Measurements from ENCODE around the gene R3HDM2.
"Not testable (repeated sequence)": the region's sequence is repeated elsewhere in the genome, so short reads cannot be mapped to it uniquely, and the experiment has no call there.

The R3HDM2 gene

DNA sequence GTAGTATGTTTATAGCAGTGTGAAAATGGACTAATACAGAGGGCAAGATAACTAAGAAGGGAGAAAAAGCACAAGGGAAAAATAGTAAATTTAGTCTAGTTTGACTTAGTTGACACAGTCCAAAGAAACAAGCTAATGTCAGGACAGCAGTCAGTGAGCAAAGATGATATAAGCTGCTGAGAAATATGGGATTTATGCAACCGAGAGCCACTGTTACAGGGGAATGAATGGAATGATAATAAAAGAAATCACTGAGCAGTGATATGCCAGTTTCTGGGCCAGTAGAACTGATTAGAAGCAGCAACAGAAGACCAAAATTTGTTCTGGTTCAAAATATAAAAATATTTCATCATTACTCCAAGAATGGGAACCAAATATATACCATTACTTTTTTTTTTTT, 60.1 kb downstream of the R3HDM2 start:
- no peak for DNase-seq

DNA sequence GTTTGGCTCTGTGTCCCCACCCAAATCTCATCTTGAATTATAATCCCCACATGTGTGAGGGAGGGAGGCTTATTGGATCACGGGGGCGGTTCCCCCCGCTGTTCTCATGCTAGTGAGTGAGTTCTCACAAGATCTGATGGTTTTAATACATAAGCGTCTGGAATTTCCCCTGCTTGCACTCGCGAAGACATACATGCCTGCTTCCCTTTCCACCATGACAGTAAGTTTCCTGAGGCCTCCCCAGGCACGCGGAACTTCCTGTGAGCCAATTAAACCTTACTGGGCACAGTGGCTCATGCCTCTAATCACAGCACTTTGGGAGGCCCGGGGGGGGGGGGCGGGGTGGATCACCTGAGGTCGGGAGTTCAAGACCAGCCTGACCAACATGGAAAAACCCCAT, 60.8 kb downstream of the R3HDM2 start:
- peak; percentile 6 for DNase-seq

DNA sequence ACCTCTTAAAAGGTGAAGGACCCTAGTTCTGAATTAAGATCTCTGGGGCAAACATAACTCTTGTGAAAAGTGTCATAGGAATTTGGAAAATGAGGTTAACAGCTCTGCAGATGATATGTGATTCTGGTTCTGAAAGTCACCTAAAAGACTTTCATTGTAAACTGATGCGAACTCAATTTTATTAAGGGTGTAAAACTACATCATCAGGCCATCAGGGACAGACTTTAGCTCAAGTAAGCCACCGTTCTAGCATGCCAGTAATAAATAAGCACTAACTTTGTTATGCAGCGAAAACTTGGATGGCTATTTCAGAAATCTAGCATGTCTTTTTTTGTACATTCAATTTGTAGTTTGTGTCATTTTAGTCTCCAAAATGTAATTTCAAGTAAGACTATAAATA, 61.6 kb downstream of the R3HDM2 start:
- no peak for DNase-seq

DNA sequence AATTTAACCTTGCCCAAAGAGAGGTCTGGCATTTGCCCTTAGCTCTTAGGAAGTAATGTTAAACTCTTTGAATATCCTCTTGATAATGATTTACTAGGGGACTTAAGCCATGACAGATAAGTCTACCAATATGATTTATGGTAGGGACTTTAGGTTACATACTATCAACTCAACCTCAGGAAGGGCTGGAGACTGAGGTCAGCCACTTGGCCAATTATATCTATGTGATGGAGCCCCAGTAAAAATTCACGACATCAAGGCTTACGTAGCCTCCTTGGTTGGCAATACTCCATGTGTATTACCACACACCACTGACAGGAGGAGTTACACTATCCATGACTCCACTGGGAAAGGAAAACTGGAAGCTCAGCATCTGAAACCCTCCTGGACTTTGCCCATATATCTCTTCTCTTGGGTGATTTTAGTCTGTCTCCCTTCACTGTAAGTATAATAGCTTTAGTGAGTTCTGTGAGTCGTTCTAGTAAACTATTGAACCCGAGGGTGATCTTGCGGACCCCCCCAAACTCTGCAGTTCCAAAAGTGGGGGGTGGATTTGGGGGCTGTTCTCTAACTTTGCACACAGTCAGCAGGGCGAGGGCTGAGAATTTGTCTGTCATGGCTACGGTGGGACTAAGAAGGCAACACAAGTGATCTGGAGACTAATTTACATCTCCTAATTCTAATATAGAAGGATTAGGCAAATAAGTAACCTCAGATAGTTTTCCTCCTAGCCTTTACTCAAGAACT, 62.3 kb downstream of the R3HDM2 start:
- DNase-seq = no peak

DNA sequence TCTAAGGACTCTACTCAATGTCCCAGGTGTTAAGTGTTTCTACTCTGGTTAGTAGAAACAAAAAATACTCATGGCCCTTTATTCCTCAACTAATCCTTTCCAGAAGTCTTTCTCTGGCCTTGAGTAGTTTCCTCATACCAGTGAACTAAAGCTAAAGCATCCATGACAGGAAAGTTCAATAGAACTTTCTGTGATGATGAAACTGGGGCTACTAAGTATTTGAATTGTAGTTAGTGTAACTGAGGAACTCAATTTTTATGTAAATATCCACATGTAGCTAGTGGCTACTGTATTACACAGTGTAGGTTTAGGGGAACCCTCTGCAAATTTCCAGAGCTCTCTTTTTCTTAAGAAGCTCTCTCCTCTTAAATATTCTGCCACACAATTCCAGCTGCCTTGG, 63.7 kb downstream of the R3HDM2 start:
- DNase-seq = peak; percentile 11

DNA sequence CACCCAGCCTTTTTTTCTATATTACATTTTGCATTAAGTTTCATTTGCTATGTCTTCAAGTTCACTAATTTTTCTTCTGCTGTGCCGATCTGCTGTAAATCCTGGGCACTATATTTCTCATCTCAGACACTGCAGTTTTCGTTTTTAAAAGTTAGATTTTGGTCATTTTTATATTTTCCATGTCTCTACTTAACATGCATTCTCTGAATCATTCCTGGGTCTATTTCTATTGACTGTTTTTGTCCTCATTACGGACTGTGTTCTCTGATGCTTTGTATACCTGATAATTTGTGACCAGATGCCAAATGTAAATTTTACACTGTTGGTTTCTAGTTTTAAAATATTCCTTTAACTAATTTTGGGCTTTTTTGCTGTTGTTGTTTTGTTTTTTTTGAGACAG, 64.5 kb downstream of the R3HDM2 start:
- no peak for DNase-seq

DNA sequence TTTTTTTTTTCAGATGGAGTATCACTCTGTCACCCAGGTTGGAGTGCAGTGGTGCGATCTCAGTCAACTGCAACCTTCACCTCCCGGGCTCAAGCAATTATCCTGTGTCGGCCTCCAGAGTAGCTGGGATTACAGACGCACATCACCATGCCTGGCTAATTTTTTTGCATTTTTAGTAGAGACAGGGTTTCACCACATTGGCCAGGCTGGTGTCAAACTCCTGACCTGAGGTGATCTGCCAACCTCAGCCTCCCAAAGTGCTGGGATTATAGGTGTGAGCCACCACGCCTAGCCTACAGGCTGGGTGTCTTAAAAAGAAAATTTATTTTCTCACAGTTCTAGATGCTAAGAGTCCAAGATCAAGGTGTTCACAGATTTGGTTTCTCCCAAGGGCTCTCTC, 66.7 kb downstream of the R3HDM2 start:
- DNase-seq = not testable (repeated sequence)

DNA sequence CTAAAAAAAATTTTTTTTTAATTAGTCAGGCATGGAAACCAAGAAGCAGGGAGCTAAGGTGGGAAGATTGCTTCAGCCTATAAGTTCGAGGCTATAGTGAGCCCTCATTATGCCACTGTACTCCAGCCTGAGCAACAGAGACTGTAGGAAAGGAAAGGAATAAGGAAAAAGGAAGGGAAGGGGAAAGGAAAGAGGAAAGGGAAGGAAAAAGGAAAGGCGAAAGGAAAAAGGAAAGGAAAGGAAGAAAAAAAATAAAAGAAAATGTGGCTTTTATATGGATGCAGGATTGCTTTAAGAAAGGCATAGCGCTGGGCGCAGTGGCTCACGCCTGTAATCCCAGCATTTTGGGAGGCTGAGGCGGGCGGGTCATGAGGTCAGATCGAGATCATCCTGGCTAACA, 70.4 kb downstream of the R3HDM2 start:
- no peak for DNase-seq

DNA sequence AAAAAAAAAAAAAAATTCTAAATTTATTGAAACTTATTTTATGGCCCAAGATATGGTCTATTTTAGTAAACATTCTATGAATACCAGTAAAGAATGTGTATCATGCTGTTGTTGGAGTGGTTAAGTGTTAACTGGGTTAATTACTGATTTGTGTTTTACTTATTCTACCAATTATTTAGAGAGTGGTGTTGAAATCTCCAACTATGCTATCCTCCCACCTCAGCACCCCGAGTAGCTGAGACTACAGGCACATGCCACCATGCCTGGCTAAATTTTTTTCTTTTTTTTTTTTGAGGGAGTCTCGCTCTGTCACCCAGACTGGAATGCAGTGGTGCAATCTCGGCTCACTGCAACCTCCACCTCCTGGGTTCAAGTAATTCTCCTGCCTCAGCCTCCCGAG, 72.2 kb downstream of the R3HDM2 start:
- no peak for DNase-seq

DNA sequence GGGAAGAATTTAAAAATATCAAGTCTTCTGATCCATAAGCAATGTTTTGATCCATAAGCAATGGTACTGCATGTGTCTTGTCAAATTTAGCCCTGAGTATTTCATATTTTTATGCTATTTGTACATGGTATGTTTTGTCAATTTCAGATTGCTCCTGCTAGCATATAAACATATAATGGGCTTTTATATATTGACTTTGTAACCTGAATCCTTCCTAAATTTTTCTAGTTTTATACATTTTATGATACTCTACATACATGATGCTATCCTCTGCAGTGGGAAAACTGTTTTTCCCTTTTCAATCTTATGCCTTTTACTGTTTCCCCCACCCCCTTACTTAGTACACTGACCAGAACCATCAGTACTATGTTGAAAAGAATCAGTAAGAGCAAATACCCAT, 75.1 kb downstream of the R3HDM2 start:
- no peak for DNase-seq

DNA sequence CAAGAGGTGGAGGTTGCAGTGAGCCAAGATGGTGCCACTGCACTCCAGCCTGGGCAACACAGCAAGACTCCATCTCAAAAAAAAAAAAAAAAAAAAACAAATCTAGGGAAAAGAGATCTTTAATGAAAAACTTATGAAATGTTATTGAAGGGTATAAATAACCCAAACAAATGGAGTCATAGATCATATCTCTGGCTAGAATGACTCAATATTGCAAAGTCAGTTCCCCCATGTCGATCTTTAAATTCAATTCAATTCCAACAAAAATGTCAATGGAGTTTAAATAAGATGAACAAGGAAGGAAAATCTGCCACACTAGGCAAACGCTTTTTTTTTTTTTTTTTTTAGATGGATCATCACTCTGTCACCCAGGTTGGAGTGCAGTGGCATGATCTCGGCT, 78.7 kb downstream of the R3HDM2 start:
- DNase-seq = no peak

DNA sequence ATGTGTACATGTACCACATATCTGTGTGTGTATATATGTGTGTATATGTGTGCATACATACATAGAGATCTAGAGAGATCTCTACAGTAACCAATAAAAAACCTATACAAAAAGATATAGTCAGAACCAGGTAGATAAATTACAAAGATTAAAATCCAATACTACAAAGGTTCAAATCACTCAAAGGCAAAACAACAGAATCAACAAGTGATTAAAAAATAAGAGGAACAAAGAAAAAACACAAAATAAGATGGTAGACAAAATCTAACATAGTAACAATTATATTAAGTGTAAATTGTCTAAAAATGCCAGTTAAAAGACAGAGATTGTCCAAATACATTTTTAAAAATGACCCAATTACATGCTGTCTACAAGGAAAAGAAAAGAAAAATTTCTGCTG, 83.6 kb downstream of the R3HDM2 start:
- DNase-seq = no peak

DNA sequence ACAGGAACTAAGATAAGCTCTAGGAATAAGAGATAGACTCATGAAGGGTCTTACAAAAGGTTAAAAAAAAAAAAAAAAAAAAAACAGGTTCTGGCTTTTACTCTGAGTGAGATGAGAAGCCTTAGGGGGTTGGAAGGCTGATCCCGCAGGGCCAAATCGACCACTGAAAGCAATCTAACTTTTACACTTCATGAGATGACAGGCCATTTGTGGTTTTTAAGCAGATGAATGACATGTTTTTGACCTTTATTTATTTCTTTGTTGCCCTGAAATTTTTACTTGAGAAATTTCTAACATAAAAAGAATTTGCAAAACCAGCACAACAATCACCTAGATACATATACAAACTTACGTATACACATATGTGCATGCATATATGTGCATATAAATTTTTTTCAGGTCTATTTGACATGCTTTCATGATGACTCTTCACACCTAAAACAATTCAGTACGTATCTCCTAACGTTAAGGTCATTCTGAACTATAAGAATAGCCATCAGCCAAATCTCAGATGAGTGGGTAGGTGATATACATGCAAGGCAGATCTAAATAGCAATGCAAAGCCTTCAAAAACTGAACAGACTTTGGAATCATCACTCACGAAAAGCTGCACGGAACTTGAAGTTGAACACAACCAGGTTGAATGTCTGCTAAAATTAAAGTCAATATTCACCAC, 87.0 kb downstream of the R3HDM2 start:
- no peak for DNase-seq

DNA sequence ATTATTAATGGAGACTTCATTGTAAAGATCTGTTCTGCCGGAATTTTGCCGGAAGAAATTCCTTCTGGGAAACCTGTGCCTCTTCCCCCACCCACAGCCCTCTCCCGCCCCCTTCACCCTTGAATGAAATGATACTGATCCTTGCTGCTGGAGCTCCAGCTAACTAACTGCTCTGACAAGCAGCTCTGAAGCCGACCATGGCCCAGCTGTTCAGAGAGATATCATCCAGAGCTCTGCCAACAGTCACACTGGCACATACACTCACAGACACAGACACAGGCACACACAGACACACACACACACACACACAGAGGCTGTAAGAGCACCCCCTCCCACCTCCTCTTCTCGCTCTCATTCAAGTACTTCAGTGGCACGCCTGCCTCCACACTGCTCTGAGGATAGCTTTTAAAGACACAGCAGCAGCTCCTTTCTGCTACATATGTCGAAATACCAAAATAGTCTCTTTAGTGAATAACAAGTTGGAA, 88.6 kb downstream of the R3HDM2 start:
- no peak for DNase-seq

DNA sequence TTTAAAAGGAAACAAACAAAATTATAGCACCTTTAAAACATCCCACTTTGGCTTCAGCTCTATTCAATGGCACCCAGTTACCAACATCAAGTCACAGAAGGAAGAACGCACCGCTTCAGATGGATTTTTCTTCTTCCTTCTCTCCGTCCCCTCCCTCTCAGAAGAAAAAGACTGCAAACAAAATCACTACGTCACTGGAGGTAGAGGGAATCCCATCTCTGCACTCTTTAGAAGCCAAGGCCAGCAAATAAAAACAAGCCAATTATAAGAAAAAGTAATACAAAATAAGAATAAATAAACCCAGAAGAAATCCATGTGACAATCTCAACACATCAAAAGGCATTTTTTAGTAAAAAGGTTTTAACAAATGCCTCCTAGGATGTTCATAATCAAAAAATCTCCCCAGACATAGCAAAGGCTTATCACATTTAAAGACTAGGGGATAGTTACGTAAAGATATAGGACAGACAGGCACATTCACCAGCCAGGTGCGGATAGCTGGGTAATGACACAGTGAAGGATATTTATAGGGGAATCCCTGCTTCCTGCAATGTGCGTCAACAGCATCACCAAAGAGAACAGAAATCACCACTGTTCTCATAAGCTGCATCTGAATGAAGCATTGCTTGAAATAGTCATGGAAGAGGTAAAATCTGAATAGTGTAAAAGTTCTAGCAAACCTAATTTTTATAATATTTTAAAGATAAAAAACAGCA, 89.4 kb downstream of the R3HDM2 start:
- DNase-seq = peak; percentile 11

DNA sequence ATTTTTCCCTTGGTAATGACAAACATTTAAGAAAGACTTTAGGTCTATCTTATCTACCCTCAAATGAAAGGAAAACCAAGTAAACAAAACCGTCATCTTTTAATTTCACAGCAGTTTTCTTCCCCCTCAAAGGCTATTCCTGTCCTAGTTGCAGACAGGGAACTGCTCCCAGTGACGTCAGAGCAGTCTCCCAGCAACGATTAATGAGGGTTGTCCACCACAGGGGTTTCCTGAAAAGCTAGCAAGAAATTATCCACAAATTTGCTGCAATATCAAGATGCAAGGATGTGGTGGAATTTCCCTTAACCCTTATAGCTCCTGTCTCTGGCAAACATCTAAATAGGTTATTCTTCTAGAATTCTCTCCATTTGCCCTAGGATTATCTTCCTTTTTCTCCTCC, 90.7 kb downstream of the R3HDM2 start:
- peak; percentile 97 for DNase-seq

DNA sequence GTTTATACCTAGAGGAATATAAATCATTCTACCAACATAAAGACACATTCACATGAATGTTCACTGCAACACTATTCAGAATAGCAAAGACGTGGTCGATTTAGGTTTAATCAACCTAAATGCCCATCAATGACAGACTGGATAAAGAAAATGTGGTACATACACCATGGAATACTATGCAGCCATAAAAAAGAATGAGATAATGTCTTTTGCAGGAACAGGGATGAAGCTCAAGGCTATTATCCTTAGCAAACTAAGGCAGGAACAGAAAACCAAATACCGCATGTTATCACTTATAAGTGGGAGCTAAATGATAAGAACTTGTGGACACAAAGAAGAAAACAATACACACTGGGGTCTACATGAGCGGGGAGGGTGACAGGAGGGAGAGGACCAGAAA, 94.5 kb downstream of the R3HDM2 start:
- not testable (repeated sequence) for DNase-seq

DNA sequence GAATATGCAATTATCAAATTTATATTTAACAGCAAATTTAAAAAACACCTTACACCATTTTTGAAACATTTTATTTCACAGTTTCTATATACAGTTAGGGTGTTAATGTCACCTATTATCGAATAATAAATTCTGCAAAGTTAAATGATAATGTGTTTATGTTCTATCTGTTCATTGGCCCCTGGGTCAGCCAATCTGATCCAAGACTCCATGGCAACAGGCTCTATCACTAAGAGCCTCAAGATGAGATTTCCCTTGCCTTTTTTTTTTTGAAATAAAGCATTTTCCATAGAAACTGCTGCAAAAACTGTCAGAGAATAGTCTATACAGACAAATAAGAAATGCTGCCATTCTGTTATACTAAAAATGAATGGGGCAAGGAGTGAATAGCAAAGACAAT, 96.6 kb downstream of the R3HDM2 start:
- DNase-seq = no peak

DNA sequence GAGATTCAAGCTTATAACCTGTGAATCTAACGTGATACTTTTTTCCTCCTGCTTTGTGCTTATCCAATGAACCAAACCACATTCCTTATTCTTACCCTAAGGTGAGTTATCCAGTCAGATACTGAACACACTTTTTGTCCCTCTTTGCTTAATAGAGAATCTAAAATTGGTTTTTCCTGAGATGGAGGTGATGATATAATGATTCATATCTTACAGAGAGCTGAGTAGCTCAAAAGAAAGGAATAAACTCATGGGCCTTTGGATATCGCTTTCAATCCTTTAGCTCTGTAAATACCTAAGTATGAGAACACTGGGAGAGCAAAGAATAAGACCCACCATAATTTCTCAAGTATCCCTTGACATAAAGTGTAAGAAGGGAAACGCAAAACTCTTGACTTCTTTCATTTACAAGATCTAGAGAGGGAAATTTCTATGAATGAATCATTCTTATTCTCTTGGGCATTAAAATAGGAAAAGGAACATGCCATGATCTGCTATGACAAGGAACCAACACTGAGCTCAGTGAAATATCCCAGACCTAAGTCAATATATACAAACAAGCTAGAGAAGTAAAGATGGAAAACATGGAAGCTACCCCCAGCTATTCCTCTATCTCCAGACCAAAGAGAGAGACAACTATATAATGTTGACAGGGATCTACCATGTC, 98.1 kb downstream of the R3HDM2 start:
- no peak for DNase-seq

DNA sequence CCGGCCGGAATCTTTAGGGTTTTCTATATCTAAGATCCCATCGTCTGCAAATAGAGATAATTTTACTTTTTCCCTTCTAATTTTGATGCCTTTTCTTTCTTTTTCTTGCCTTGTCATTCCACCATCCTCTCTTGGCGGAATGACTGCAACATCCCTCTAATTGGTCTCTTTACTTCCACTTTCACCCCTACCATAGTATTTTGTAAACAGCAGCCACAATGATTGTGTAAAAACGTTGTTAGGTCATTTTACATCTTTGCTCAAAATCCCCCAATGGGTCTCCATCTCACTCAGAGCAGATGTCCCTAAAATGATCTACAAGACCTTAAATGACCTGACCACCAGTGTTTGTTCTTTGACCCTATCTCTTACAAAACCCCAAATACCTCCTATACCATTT, 99.9 kb downstream of the R3HDM2 start:
- peak; percentile 88 for DNase-seq

DNA sequence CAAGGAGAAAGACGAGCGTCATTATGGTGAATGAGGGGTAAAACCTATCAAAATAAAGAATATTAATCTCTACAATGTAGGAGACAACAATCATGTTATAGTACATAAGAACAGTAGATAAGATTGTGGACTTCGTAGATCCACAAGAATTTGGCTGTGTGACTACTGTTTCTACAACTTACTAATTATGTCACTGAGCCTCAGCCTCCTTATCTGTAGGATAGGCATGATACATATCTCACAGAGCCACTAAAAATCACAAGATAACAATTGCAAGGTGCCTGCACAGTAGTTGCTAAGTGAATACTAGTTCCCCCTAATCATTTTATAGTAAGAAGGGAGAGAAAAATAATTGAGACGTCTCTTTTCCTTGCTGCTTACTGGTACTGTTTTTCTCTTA, 101.6 kb downstream of the R3HDM2 start:
- DNase-seq = no peak

DNA sequence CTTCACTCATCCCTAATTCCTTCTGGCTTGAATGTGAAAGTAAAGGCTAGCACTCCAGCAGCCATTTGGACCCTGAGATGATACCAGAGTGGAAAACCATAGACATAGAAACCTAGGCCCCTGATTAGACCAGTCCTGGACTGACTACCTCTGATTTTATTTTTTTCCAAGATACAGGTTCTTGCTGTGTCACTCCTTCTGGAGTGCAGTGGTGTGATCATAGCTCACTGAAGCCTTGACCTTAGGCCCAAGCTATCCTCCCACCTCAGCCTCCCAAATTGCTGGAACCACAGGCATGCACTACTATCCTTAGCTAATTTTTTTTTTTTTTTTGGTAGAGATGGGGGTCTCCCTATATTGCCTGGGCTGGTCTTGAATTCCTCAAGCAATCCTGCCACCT, 105.4 kb downstream of the R3HDM2 start:
- no peak for DNase-seq

DNA sequence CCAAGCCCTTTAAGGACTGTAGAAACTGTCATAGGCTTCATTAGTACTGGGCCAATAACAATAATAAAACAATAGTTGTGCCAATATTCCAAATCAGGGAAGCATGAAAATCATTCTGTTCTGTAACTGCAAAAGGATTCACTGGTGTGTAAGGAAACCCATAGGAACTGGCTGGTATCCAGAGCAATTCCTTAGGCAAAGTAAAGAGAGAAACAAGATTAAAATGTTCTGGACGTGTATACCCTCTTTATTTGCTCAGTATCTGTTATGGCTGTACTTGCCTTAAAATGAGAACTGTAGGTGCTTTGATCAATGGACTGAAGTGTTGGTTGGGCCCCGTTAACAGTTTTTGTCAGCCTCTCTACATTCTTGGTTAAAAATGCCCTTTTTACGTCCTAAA, 107.4 kb downstream of the R3HDM2 start:
- no peak for DNase-seq

DNA sequence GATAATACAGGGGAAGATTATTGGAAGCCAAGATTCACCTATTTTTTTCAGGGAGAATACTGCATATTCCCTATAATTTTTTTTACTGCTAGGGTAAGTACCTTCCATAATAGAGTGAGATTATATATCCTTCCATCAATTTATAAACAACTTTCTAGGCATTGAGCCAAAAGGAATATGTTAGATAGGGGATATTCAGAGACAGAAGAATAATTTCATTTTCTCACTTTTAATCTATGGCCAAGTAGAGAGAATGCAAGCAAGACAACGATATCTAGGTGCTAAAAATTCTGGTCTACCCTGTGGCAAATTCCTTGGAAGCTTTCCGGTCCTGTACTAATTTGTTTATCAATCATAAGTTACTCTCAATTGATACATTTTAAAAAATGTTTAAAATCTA, 110.2 kb downstream of the R3HDM2 start:
- no peak for DNase-seq

Data from inflammatory macrophage treated with lipopolysaccharide for 4 hours (primary cell).